GM21737 (cell line): ENCODE measurements around the gene CRNKL1.

Source experiments
- ATAC-seq: cut with Tn5 transposase; IDR thresholded peaks from one replicate; pipeline ENCODE4 v1.9.1; 2021; ENCODE audit warnings: mild to moderate bottlenecking, moderate library complexity; ENCODE audit not compliant: unreplicated experiment

CRNKL1 gene

DNA sequence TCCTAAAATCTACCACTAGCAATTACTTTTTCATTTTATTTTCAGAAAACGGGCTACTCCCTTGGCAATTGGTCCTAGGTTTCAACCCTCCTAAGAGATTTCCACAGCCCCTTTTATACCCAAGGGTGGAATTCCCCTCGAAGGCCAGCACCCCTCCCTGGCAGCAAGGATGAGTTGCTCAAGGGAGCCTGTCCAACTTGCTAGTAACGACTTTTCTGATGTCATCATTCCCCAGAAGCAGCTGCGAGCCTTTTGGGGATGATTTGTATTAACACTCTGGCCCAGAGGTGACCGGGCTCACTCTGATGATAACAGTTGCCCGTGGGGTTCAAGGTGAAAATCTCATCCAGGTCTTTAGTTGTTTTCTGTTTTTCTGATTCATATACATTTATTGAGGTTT lies 65.8 kb downstream of the CRNKL1 start:
- no peak for ATAC-seq
